CD4-positive, alpha-beta T cell (primary cell): ENCODE results near the gene MYOCD. TPM values are rescaled to one million over a fixed set of nuclear protein-coding genes. Genes with fewer than 3 reads are reported as not detected.

ENCODE experiments used
- ATAC-seq: fragments of 200-7000 bp; cut with Tn5 transposase; one replicate; pipeline ENCODE4 v1.10.0; 2022; ENCODE audit warnings: mild to moderate bottlenecking; ENCODE audit not compliant: poor library complexity
- CTCF ChIA-PET: fragments of 350-600 bp; sonication (Branson Sonifier 250); formaldehyde crosslinking; loops from one replicate; lab custom pipeline; 2021; ENCODE audit warnings: antibody characterized with exemption, inconsistent platforms; lab: Charles Lee
- POLR2A ChIA-PET: fragments of 350-600 bp; sonication (Branson Sonifier 250); formaldehyde crosslinking; loops from one replicate; lab custom pipeline; 2021; ENCODE audit warnings: antibody characterized with exemption, inconsistent platforms; lab: Charles Lee
- DNase-seq, 14 experiments: peaks; one replicate each; pipeline ENCODE4 v3.0.0-alpha.2; 2013 to 2020; ENCODE audit warnings: mixed read lengths in 2 of 14
- H3K27ac ChIP-seq, 2 donors: one replicate each; pipeline versions ENCODE4 v1.5.1 to v1.7.0; 2013; ENCODE audit warnings: low read length in 2 of 2, low read depth in 1 of 2, mild to moderate bottlenecking in 1 of 2
- H3K27me3 ChIP-seq, 2 experiments: 1 replicate in 1 of 2; 2 replicates in 1 of 2; pipeline versions ENCODE4 v1.6.1 to v1.7.0; 2013; ENCODE audit warnings: low read length in 2 of 2, control low read depth in 1 of 2, mild to moderate bottlenecking in 1 of 2, moderate library complexity in 1 of 2; ENCODE audit not compliant: insufficient read depth in 2 of 2, control insufficient read depth in 1 of 2
- H3K36me3 ChIP-seq: one replicate; pipeline ENCODE4 v1.6.1; 2013; ENCODE audit warnings: low read length, control low read depth; ENCODE audit not compliant: insufficient read depth
- H3K4me1 ChIP-seq: one replicate; pipeline ENCODE4 v1.6.1; 2013; ENCODE audit warnings: low read length, control low read depth; ENCODE audit not compliant: insufficient read depth
- H3K4me3 ChIP-seq: one replicate; pipeline ENCODE4 v1.5.1; 2013; ENCODE audit warnings: mild to moderate bottlenecking, low read length, moderate library complexity
- H3K9me3 ChIP-seq, 2 experiments: 1 replicate in 1 of 2; 2 replicates in 1 of 2; pipeline versions ENCODE4 v1.6.1 to v1.7.0; 2013; ENCODE audit warnings: low read length in 2 of 2, mild to moderate bottlenecking in 2 of 2, control low read depth in 1 of 2, moderate library complexity in 1 of 2; ENCODE audit not compliant: control insufficient read depth in 1 of 2, insufficient read depth in 1 of 2
- H3K27ac Mint-ChIP-seq: one replicate; pipeline ENCODE4 v1.8.0; 2020; ENCODE audit warnings: mixed read lengths
- H3K27me3 Mint-ChIP-seq: one replicate; pipeline ENCODE4 v1.8.0; 2021; ENCODE audit warnings: mixed read lengths
- H3K36me3 Mint-ChIP-seq: one replicate; pipeline ENCODE4 v1.8.0; 2021; ENCODE audit warnings: low read depth, mixed read lengths
- H3K4me1 Mint-ChIP-seq: one replicate; pipeline ENCODE4 v1.8.0; 2021; ENCODE audit warnings: low read depth, mixed read lengths
- H3K4me3 Mint-ChIP-seq: one replicate; pipeline ENCODE4 v1.8.0; 2020; ENCODE audit warnings: mild to moderate bottlenecking, mixed read lengths
- H3K9me3 Mint-ChIP-seq: one replicate; pipeline ENCODE4 v1.8.0; 2020; ENCODE audit warnings: mixed read lengths
- CTCF ChIP-seq: fragments of 200-600 bp; IDR thresholded peaks from one replicate; pipeline ENCODE4 v1.8.0; 2022; ENCODE audit warnings: antibody characterized with exemption, mild to moderate bottlenecking
- intact Hi-C, 2 experiments: fragments of 100-400 bp; cut with DNase I in 1 of 2; cut with micrococcal nuclease in 1 of 2; formaldehyde crosslinking; loops; one replicate each; pipeline versions ENCODE4 v1.15.1 to v1.9.0; 2023 to 2025; cut with DNase I, micrococcal nuclease
- total RNA-seq, 174 experiments: library from RNA in 2 of 174; stranded (reverse) in 2 of 174; gene quantifications; one replicate each; pipeline ENCODE4 v1.2.3 and lab custom pipeline; 2021 to 2026

MYOCD gene
- total RNA-seq, 2 experiments from 2014 or later: not detected

- ChIA-PET POLR2A (no interaction called here), CTCF (no interaction called here)
- Histone ChIP-seq H3K27me3 (no peaks in the 10 kb centered on the region), H3K27ac (no peak overlapping the region), H3K9me3 (peaks cover 0 to 9% of the 10 kb centered on the region in 2 experiments), H3K4me1 (no peaks in the 10 kb centered on the region), H3K36me3 (no peaks in the 10 kb centered on the region), H3K4me3 (no peak overlapping the region)
- ATAC-seq: no peak
- no peaks in the 10 kb centered on the region for H3K27me3 Mint-ChIP-seq
- no peak overlapping the region for H3K4me3 Mint-ChIP-seq
- no peak for DNase-seq
- no peaks in the 10 kb centered on the region for H3K36me3 Mint-ChIP-seq
- no peak overlapping the region for H3K27ac Mint-ChIP-seq
- intact Hi-C loops: no loop called here
- H3K9me3 Mint-ChIP-seq: peaks cover 4% of the 10 kb centered on the region
- TF ChIP-seq CTCF: no peak
- H3K4me1 Mint-ChIP-seq: no peaks in the 10 kb centered on the region
These were observed 91.1 kb downstream of the MYOCD start for GRCh38 chr17:12756786-12757185.

GRCh38 chr17:12759090-12759489 is 93.4 kb downstream of the MYOCD start:
- Mint-ChIP-seq H3K9me3 (peaks cover 4% of the 10 kb centered on the region), H3K36me3 (no peaks in the 10 kb centered on the region), H3K27me3 (no peaks in the 10 kb centered on the region), H3K4me1 (no peaks in the 10 kb centered on the region), H3K4me3 (no peak overlapping the region), H3K27ac (no peak overlapping the region)
- H3K4me1 ChIP-seq: no peaks in the 10 kb centered on the region
- CTCF ChIA-PET: no interaction called here
- no peaks in the 10 kb centered on the region for H3K27me3 ChIP-seq
- POLR2A ChIA-PET: no interaction called here
- TF ChIP-seq CTCF: no peak
- intact Hi-C loops: no loop called here
- no peaks in the 10 kb centered on the region for H3K9me3 ChIP-seq
- DNase-seq (no peak), ATAC-seq (no peak)
- H3K27ac ChIP-seq: no peak overlapping the region
- no peaks in the 10 kb centered on the region for H3K36me3 ChIP-seq
- no peak overlapping the region for H3K4me3 ChIP-seq

GRCh38 chr17:12765548-12765947 is 99.9 kb downstream of the MYOCD start:
- TF ChIP-seq CTCF: no peak
- Histone ChIP-seq H3K4me3 (no peak overlapping the region), H3K36me3 (no peaks in the 10 kb centered on the region), H3K4me1 (no peaks in the 10 kb centered on the region), H3K27me3 (no peaks in the 10 kb centered on the region), H3K9me3 (peaks cover 0 to 6% of the 10 kb centered on the region in 2 experiments), H3K27ac (no peak overlapping the region)
- no peaks in the 10 kb centered on the region for H3K36me3 Mint-ChIP-seq
- no peak overlapping the region for H3K4me3 Mint-ChIP-seq
- no peaks in the 10 kb centered on the region for H3K27me3 Mint-ChIP-seq
- H3K4me1 Mint-ChIP-seq: no peaks in the 10 kb centered on the region
- no peak overlapping the region for H3K27ac Mint-ChIP-seq
- ChIA-PET POLR2A (no interaction called here), CTCF (no interaction called here)
- no peak for DNase-seq
- no peak for ATAC-seq
- H3K9me3 Mint-ChIP-seq: no peaks in the 10 kb centered on the region
- intact Hi-C loops: no loop called here
